ENCODE data around the gene LEKR1.

DNA sequence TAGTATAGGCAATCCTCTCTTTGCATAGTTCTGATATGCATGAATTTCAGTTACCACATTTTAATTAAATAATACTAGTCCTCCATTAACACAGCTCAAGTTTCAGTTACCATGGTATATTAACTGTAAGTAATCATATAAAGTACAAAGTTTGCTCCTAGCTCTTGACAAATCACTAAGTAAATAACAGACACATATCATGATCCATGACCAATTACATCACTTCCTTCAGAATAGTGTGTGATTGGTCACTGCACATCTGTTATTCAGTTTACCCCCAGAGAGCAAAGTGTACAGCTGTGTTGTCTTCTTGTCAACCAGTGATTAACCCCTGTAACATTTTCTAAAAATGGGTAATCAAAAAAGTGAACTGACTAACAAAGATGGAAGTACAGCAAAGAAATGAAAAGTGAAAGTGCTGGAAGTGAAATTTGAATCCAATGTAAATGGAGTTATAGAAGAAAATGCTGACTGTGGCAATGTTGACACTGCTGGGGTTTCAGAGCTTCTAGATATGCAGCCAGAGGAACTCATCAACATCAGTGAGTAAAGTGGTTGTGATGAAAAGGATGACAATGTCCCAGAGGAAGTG is 30.2 kb upstream of the LEKR1 start:
- no peak for TF ChIP-seq SUZ12 (IDR thresholded peaks at IDR 0.05; ENCODE audit: extremely low read depth, insufficient read depth, insufficient read length)
- no peak for TF ChIP-seq YY1 (IDR thresholded peaks at IDR 0.05; ENCODE audit: insufficient read depth, insufficient read length)
